Coronary artery (tissue), 2 donors: ENCODE measurements around the gene CAPN14.

Experiments used
- DNase-seq: peaks from one replicate; pipeline ENCODE4 v3.0.0-alpha.2; 2017; ENCODE audit warnings: low spot score
- H3K27ac ChIP-seq, 2 donors: fragments of 200-600 bp; sonication (generic); one replicate each; pipeline ENCODE4 v1.5.1; 2016 to 2019
- H3K4me3 ChIP-seq: fragments of 200-600 bp; sonication (generic); 2 replicates; pipeline ENCODE4 v1.5.1; 2016; ENCODE audit warnings: mild to moderate bottlenecking, moderate library complexity
- TF ChIP-seq, protein P1 (sequence below): fragments of 200-600 bp; sonication (generic); IDR thresholded peaks from one replicate; pipeline ENCODE4 v1.5.1; 2019; ENCODE audit warnings: antibody characterized with exemption

The CAPN14 gene

GRCh38 chr2:31232586-31232985 is 15.3 kb upstream of the CAPN14 start:
- peak; percentile 24 for DNase-seq
- TF ChIP-seq, protein P1, sequence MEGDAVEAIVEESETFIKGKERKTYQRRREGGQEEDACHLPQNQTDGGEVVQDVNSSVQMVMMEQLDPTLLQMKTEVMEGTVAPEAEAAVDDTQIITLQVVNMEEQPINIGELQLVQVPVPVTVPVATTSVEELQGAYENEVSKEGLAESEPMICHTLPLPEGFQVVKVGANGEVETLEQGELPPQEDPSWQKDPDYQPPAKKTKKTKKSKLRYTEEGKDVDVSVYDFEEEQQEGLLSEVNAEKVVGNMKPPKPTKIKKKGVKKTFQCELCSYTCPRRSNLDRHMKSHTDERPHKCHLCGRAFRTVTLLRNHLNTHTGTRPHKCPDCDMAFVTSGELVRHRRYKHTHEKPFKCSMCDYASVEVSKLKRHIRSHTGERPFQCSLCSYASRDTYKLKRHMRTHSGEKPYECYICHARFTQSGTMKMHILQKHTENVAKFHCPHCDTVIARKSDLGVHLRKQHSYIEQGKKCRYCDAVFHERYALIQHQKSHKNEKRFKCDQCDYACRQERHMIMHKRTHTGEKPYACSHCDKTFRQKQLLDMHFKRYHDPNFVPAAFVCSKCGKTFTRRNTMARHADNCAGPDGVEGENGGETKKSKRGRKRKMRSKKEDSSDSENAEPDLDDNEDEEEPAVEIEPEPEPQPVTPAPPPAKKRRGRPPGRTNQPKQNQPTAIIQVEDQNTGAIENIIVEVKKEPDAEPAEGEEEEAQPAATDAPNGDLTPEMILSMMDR: no peak
- Histone ChIP-seq H3K4me3 (no peak overlapping the region), H3K27ac (no peak overlapping the region)

DNA sequence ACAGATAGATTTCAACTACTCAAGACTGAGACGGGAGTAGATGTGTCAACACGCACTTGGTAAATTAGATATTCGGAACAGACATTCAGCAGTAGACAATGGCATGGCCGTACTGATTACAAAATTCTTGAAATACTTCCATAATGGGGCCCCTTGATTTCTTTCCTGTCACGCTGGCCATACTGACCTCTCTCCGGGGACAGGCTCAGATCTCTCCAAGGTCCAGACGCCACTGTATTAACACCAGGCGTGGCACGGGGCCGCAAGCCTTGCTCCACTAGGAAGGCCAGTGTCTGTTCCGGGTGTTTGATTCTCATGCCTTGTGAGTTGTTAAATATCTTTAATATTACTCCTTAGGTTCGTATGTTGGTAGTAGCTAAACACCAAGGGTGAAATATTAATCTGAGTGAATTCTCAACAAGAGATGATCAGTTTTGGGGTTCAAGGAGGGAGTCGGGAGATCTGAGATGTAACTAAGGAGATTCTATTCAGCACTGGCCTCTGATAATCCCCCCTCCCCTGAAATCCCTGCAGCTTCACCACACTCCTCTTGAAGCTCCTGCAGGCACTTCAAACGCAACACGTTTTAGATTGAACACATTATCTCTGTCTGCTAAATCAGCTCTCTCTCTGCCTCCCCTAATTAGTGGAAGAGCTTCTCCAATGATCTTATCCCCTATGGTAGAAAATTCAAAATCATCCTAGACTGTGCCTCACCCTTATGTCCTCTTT is 14.4 kb upstream of the CAPN14 start:
- H3K27ac ChIP-seq: no peak overlapping the region
- no peak overlapping the region for H3K4me3 ChIP-seq
- DNase-seq: peak; percentile 16
- TF ChIP-seq, protein P1: no peak

DNA sequence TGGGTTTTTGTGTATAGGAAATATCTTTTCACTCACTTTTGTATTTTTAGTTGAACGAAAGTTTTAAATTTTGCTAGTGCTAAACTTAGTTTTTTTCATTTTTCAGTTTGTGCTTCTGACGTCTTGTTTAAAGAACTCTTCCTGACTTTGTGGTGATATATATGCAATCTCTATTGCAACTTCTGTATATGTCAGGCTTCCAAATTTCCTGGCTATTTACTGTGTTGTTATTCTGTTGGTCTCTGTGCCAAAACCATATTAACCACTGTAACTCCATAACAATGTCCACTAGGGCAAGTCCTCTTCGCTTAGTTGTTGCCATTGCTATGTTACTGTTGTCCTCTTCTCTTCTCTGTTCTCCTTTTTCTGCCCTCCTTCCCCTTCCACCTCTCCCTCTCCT is 13.4 kb upstream of the CAPN14 start:
- Histone ChIP-seq H3K27ac (no peak overlapping the region), H3K4me3 (no peak overlapping the region)
- DNase-seq: no peak
- TF ChIP-seq, protein P1: no peak

DNA sequence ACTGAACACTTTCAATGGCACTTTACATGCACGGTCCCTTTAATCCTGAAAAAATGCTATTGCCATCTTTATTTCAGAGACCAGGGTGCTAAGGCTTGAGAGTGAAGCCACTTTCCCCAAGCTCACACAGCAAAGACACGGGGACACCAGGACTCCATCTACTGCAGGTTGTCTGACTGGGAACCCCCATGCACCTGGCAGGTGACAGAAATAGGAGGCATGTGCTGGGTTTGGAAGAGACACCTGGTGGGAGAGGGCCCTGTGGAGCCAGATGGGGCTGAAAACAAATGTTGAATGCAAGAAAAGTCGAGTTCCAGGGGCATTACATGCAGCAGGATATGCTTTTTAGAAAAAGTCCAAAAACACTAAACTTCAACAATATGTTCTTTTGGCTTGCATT is 11.4 kb upstream of the CAPN14 start:
- peak; percentile 55 for DNase-seq
- no peak overlapping the region for H3K4me3 ChIP-seq
- TF ChIP-seq, protein P1: no peak
- no peak overlapping the region for H3K27ac ChIP-seq

DNA sequence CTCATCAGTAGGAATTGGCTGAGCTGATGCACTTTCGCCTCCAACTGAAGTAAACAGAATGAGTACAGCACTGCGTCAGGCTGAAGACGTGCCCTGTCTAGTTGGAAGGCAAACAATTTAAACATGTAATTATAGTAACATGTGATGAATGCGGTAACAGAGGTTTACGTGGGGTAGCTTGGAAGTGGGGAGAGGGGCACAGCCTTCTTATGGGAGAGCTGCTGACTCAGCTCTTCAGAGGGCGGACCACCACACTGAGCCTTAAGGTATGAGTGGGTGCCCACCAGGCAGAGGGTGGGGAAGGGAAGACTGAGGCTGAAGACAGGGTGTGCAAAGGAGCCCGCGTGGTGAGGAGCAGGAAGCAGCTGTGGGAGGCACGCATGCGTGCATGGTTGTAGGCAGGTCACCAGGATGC is 10.4 kb upstream of the CAPN14 start:
- H3K4me3 ChIP-seq: no peak overlapping the region
- TF ChIP-seq, protein P1: no peak
- DNase-seq: peak; percentile 49
- no peak overlapping the region for H3K27ac ChIP-seq

DNA sequence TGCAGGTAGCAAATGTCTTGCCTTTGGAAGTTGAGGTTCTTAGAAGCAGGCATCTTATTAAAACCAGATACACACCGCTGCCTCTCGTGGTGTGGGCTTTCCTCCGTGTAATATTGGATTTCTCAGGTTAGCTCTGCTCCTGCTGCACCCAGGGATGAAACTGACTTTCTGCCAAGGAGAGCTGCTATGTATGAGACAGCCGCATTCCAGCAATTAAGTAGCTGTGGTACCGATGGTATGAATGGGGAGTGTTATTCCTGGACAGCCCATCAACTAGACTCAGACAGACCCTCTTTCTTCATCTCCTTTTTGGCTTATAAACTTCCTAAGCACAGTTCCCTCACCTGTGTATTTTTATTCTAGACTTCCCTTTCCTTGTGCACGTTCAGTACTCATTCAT is 9.8 kb upstream of the CAPN14 start:
- DNase-seq: no peak
- Histone ChIP-seq H3K4me3 (no peak overlapping the region), H3K27ac (no peak overlapping the region)
- TF ChIP-seq, protein P1: no peak

GRCh38 chr2:31226266-31226665 is 9.0 kb upstream of the CAPN14 start:
- Histone ChIP-seq H3K4me3 (no peak overlapping the region), H3K27ac (no peak overlapping the region)
- DNase-seq: peak; percentile 35
- TF ChIP-seq, protein P1: no peak
